ENCODE measurements around the gene GATAD2A.
"Not testable (repeated sequence)": the region's sequence is repeated elsewhere in the genome, so short reads cannot be mapped to it uniquely, and the experiment has no call there.

GATAD2A gene

GRCh38 chr19:19447536-19448237 lies 42.2 kb downstream of the GATAD2A start:
- DNase-seq, result peak; percentile 25

- no peak for DNase-seq
These were observed 42.7 kb downstream of the GATAD2A start for GRCh38 chr19:19448238-19448544.

- DNase-seq, result peak; percentile 38
These were observed 46.2 kb downstream of the GATAD2A start for GRCh38 chr19:19451429-19452242.

- DNase-seq, result no peak
These were observed 47.0 kb downstream of the GATAD2A start for GRCh38 chr19:19452243-19453124.

GRCh38 chr19:19453125-19453454 lies 47.6 kb downstream of the GATAD2A start:
- no peak for DNase-seq

- not testable (repeated sequence) for DNase-seq
These were observed 49.9 kb downstream of the GATAD2A start for GRCh38 chr19:19455166-19455919.

GRCh38 chr19:19457671-19458070 lies 52.2 kb downstream of the GATAD2A start:
- DNase-seq, result no peak

GRCh38 chr19:19458110-19458816 lies 52.8 kb downstream of the GATAD2A start:
- peak; percentile 47 for DNase-seq

GRCh38 chr19:19459073-19459472 lies 53.6 kb downstream of the GATAD2A start:
- DNase-seq, result peak; percentile 81

GRCh38 chr19:19459707-19460251 lies 54.3 kb downstream of the GATAD2A start:
- DNase-seq, result peak; percentile 77

GRCh38 chr19:19460258-19460731 lies 54.8 kb downstream of the GATAD2A start:
- DNase-seq, result no peak

GRCh38 chr19:19460761-19461265 lies 55.3 kb downstream of the GATAD2A start:
- DNase-seq, result peak; percentile 72

GRCh38 chr19:19461306-19461670 lies 55.8 kb downstream of the GATAD2A start:
- no peak for DNase-seq

GRCh38 chr19:19461671-19462622 lies 56.5 kb downstream of the GATAD2A start:
- peak; percentile 40 for DNase-seq

GRCh38 chr19:19463348-19464117 lies 58.1 kb downstream of the GATAD2A start:
- DNase-seq, result peak; percentile 73

- no peak for DNase-seq
These were observed 59.0 kb downstream of the GATAD2A start for GRCh38 chr19:19464339-19465098.

GRCh38 chr19:19465436-19466070 lies 60.1 kb downstream of the GATAD2A start:
- no peak for DNase-seq

- DNase-seq, result no peak
These were observed 60.7 kb downstream of the GATAD2A start for GRCh38 chr19:19466201-19466600.
